Mesothelial cell of epicardium (in vitro differentiated cells): ENCODE data around the gene ZNF562. TPM values are rescaled to one million over a fixed set of nuclear protein-coding genes. Genes with fewer than 3 reads are reported as not detected.

Experiments used
- DNase-seq, 2 experiments: peaks; one replicate each; pipeline ENCODE4 v3.0.0; 2021; ENCODE audit warnings: low spot score in 2 of 2; ENCODE audit not compliant: unreplicated experiment in 2 of 2
- H3K27ac Mint-ChIP-seq: 2 replicates; pipeline ENCODE4 v1.8.0; 2021; ENCODE audit warnings: mixed read lengths
- H3K27me3 Mint-ChIP-seq: 2 replicates; pipeline ENCODE4 v1.8.0; 2021; ENCODE audit warnings: low read depth, mixed read lengths
- H3K36me3 Mint-ChIP-seq: 2 replicates; pipeline ENCODE4 v1.8.0; 2021; ENCODE audit warnings: mixed read lengths
- H3K4me1 Mint-ChIP-seq: 2 replicates; pipeline ENCODE4 v1.8.0; 2021; ENCODE audit warnings: mixed read lengths
- H3K4me3 Mint-ChIP-seq: 2 replicates; pipeline ENCODE4 v1.8.0; 2021; ENCODE audit warnings: mild to moderate bottlenecking, moderate library complexity, mixed read lengths
- H3K9me3 Mint-ChIP-seq: 2 replicates; pipeline ENCODE4 v1.8.0; 2021; ENCODE audit warnings: mixed read lengths
- total RNA-seq: library from RNA; stranded (reverse); gene quantifications from 3 replicates; pipeline ENCODE4 v1.2.1, GENCODE V29; 2021
- TF ChIP-seq, protein P1 (sequence below): fragments of 200-600 bp; sonication (generic); IDR thresholded peaks from one replicate; pipeline ENCODE4 v1.5.0; 2021; ENCODE audit warnings: antibody characterized with exemption; ENCODE audit not compliant: unreplicated experiment

Gene ZNF562
- total RNA-seq, 1 donor from 2014 or later: 30.2 TPM

GRCh38 chr19:9610484-9611113, 64.3 kb downstream of the ZNF562 start:
- Mint-ChIP-seq H3K9me3 (peaks cover 45% of the 10 kb centered on the region), H3K27me3 (no peaks in the 10 kb centered on the region), H3K36me3 (peaks cover 81% of the 10 kb centered on the region), H3K4me1 (no peaks in the 10 kb centered on the region), H3K27ac (no peak overlapping the region), H3K4me3 (no peak overlapping the region)
- TF ChIP-seq, protein P1, sequence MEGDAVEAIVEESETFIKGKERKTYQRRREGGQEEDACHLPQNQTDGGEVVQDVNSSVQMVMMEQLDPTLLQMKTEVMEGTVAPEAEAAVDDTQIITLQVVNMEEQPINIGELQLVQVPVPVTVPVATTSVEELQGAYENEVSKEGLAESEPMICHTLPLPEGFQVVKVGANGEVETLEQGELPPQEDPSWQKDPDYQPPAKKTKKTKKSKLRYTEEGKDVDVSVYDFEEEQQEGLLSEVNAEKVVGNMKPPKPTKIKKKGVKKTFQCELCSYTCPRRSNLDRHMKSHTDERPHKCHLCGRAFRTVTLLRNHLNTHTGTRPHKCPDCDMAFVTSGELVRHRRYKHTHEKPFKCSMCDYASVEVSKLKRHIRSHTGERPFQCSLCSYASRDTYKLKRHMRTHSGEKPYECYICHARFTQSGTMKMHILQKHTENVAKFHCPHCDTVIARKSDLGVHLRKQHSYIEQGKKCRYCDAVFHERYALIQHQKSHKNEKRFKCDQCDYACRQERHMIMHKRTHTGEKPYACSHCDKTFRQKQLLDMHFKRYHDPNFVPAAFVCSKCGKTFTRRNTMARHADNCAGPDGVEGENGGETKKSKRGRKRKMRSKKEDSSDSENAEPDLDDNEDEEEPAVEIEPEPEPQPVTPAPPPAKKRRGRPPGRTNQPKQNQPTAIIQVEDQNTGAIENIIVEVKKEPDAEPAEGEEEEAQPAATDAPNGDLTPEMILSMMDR: no peak
- no peak for DNase-seq

DNA sequence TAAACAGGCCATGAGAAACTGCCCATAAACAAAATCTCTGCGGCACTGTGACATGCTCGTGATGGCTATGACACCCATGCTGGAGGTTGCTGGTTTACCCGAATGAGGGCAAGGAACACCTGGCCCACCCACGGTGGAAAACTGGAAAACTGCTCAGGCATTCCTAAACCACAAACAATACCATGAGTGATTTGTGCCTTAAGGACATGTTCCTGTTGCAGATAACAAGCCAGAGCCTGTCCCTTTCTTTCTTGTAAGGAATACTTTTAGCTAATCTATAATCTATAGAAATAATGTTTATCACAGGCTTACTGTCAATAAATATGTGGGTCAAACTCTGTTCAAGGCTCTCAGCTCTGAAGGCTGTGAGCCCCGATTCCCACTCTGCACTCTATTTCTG, 66.0 kb downstream of the ZNF562 start:
- no peak overlapping the region for H3K27ac Mint-ChIP-seq
- H3K9me3 Mint-ChIP-seq: peaks cover 41% of the 10 kb centered on the region
- H3K36me3 Mint-ChIP-seq: peaks cover 68% of the 10 kb centered on the region
- no peak overlapping the region for H3K4me3 Mint-ChIP-seq
- H3K4me1 Mint-ChIP-seq: no peaks in the 10 kb centered on the region
- TF ChIP-seq, protein P1: no peak
- DNase-seq: no peak
- no peaks in the 10 kb centered on the region for H3K27me3 Mint-ChIP-seq

DNA sequence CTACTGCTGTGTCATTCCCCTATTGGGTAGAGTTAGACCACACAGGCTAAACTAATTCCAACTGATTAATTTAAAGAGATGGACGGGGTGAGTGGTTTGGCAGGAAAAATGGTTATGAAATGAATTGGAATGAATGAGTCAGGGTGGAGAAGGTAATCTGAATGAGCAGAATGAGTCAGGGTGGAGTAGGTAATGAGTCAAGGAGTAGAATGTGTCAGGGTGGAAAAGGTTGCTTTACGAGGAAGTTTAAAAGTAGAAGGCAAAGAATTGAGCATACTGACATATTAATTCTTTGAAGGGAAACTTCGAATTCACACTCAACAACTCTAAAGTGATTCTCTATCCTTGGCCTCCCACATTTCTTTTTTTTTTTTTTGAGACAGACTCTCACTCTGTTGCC, 77.9 kb downstream of the ZNF562 start:
- Mint-ChIP-seq H3K4me3 (no peak overlapping the region), H3K27ac (no peak overlapping the region), H3K9me3 (peaks cover 21% of the 10 kb centered on the region), H3K36me3 (peaks cover 2% of the 10 kb centered on the region), H3K27me3 (peaks cover 17% of the 10 kb centered on the region), H3K4me1 (no peaks in the 10 kb centered on the region)
- no peak for DNase-seq
- TF ChIP-seq, protein P1: no peak

Other genes starting within 250 kb of the ZNF562 start
- gene ZNF266, start 239.5 kb downstream of the ZNF562 start, total RNA-seq: 54.8 to 59.8 TPM (median 54.9 TPM) in 3 replicates
- gene ZNF560, start 176.5 kb downstream of the ZNF562 start, total RNA-seq: not detected in 3 replicates
- gene ZNF426, start 136.5 kb downstream of the ZNF562 start, total RNA-seq: 32.4 to 35.4 TPM (median 35.1 TPM) in 3 replicates
- 63.5 to 69.9 TPM (median 67.4 TPM) in 3 replicates for gene ZNF121, start 90.6 kb downstream of the ZNF562 start, total RNA-seq
- 89.8 to 99.0 TPM (median 91.9 TPM) in 3 replicates for gene ZNF561, start 53.9 kb downstream of the ZNF562 start, total RNA-seq
- gene ZNF846, start 93.6 kb upstream of the ZNF562 start, total RNA-seq: 30.4 to 32.1 TPM (median 31.0 TPM) in 3 replicates
- gene FBXL12, start 144.0 kb upstream of the ZNF562 start, total RNA-seq: 42.4 to 43.8 TPM (median 43.5 TPM) in 3 replicates
- gene UBL5, start 152.8 kb upstream of the ZNF562 start, total RNA-seq: 248 to 264 TPM (median 260 TPM) in 3 replicates
- gene PIN1, start 160.2 kb upstream of the ZNF562 start, total RNA-seq: 60.0 to 61.1 TPM (median 60.6 TPM) in 3 replicates